ENCODE measurements around the gene TNPO1. TPM values are rescaled to one million over a fixed set of nuclear protein-coding genes. Genes with fewer than 3 reads are reported as not detected.

TNPO1 gene
- total and polyA plus RNA-seq, 2 of the 13 experiments (the other 11 are each of a cell fraction or from before 2014, with no cell fraction given), result 26.7 to 123 TPM

GRCh38 chr5:72847989-72848473 lies 31.6 kb downstream of the TNPO1 start (continued):
- TF ChIP-seq ZNF142 (CRISPR knock-in tag; IDR thresholded peaks at IDR 0.05) (peak; percentile 66; the same call in 1 of the 2 replicates), ZNF556 (CRISPR knock-in tag; IDR thresholded peaks at IDR 0.05; ENCODE audit: borderline replicate concordance) (no peak; the same call in 1 of the 2 replicates), ZMYM2 (CRISPR knock-in tag; IDR thresholded peaks at IDR 0.05) (no peak), IRF9 (CRISPR knock-in tag; IDR thresholded peaks at IDR 0.05; ENCODE audit: borderline replicate concordance) (peak; percentile 30; the same call in 1 of the 2 replicates), ARNT (IDR thresholded peaks at IDR 0.05) (no peak), ZNF207 (IDR thresholded peaks at IDR 0.05; ENCODE audit: borderline replicate concordance) (no peak), ZNF546 (CRISPR knock-in tag; conservative IDR thresholded peaks at IDR 0.05) (peak; percentile 28; the same call in 1 of the 2 replicates), GZF1 (CRISPR knock-in tag; IDR thresholded peaks at IDR 0.05) (no peak), MAF1 (CRISPR knock-in tag; IDR thresholded peaks at IDR 0.05; ENCODE audit: borderline replicate concordance) (no peak), ZNF17 (CRISPR knock-in tag; IDR thresholded peaks at IDR 0.05) (no peak), POGK (CRISPR knock-in tag; conservative IDR thresholded peaks at IDR 0.05) (0 out of 2 replicates have a peak, but pooled peaks have one; percentile 22), MAZ (IDR thresholded peaks at IDR 0.05; ENCODE audit: borderline replicate concordance, low read depth, low read length) (no peak), MAZ (CRISPR knock-in tag; IDR thresholded peaks at IDR 0.05; ENCODE audit: low read depth) (peak; percentile 27; the same call in 1 of the 2 replicates), KAT8 (CRISPR knock-in tag; IDR thresholded peaks at IDR 0.05) (peak; percentile 73), PPARG (CRISPR knock-in tag; conservative IDR thresholded peaks at IDR 0.05) (0 out of 2 replicates have a peak, but pooled peaks have one; percentile 15), SKIL (CRISPR knock-in tag; IDR thresholded peaks at IDR 0.05; ENCODE audit: borderline replicate concordance) (no peak)
